ENCODE measurements around the gene SEC31B.

GRCh38 chr10:100496567-100496966, 23.1 kb downstream of the SEC31B start:
- no peak for TF ChIP-seq CTCF (IDR thresholded peaks at IDR 0.05)
- TF ChIP-seq POLR2A (IDR thresholded peaks at IDR 0.05), result no peak
- no peak for TF ChIP-seq EP300 (IDR thresholded peaks at IDR 0.05)

All from tibial nerve (tissue), 4 donors.